IPS DF 6.9 (cell line): ENCODE data around the gene AAGAB.

Experiments used
- DNase-seq: peaks from one replicate; pipeline ENCODE4 v3.0.0-alpha.2; 2013; ENCODE audit warnings: low read depth, low spot score
- H3K27ac ChIP-seq: one replicate; pipeline ENCODE4 v1.5.1; 2013; ENCODE audit warnings: low read length, control low read depth
- H3K27me3 ChIP-seq: 2 replicates; pipeline ENCODE4 v1.6.1; 2013; ENCODE audit warnings: mild to moderate bottlenecking, low read length; ENCODE audit not compliant: control insufficient read depth, insufficient read depth
- H3K36me3 ChIP-seq: 2 replicates; pipeline ENCODE4 v1.6.1; 2013; ENCODE audit warnings: low read length; ENCODE audit not compliant: control insufficient read depth, insufficient read depth
- H3K4me1 ChIP-seq: 2 replicates; pipeline ENCODE4 v1.6.1; 2013; ENCODE audit warnings: low read length; ENCODE audit not compliant: control insufficient read depth, insufficient read depth
- H3K4me3 ChIP-seq: 2 replicates; pipeline ENCODE4 v1.5.1; 2013; ENCODE audit warnings: mild to moderate bottlenecking, low read length
- H3K9me3 ChIP-seq: 2 replicates; pipeline ENCODE4 v1.6.1; 2013; ENCODE audit warnings: low read length, inconsistent platforms; ENCODE audit not compliant: control insufficient read depth, insufficient read depth
- WGBS: extraction: QIAGEN DNeasy Blood & Tissue Kit; methylation state at CpG from one replicate; pipeline ENCODE4 v1.1.7; 2013; ENCODE audit warnings: mixed read lengths, missing lambda C conversion rate; ENCODE audit not compliant: insufficient read length, insufficient coverage; 5-methylcytosine and 5-hydroxymethylcytosine counted together

The AAGAB gene

DNA sequence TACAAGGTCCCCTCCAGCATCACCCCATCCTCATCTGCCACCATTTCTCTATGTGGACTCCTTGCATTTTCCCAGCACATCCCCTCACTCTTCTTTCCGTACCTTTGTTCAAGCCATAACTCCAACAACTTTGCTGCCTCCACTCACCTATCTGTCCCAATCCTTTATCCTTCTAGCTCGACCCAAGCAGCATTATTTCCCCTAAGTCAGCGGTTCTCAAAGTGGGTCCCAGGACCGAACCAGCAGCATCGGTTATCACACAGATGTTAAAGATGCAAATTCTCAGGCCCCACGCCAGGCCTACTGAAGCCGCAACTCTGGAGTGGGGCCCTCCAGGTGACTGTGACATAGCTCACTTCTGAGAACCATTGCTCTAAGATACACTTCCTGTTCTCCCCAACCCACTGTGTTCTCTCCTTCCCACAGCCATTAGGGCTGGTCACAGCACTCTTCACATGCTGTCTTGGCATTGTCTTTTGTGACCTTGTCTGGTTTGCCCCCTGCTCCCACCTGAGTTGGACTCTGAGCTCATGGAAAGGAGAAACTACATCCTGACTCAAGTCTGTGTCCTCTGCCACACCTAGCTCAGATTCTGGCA is 56.2 kb downstream of the AAGAB start:
- H3K27me3 ChIP-seq: no peaks in the 10 kb centered on the region
- no CpG with 5 or more reads among the region's 7 CpGs for WGBS
- peaks cover 3% of the 10 kb centered on the region; the same call in 1 of the 2 replicates for H3K4me1 ChIP-seq
- DNase-seq: no peak
- H3K9me3 ChIP-seq: no peaks in the 10 kb centered on the region
- no peak overlapping the region for H3K27ac ChIP-seq
- peaks cover 5% of the 10 kb centered on the region; the same call in 1 of the 2 replicates for H3K36me3 ChIP-seq
- H3K4me3 ChIP-seq: no peak overlapping the region

DNA sequence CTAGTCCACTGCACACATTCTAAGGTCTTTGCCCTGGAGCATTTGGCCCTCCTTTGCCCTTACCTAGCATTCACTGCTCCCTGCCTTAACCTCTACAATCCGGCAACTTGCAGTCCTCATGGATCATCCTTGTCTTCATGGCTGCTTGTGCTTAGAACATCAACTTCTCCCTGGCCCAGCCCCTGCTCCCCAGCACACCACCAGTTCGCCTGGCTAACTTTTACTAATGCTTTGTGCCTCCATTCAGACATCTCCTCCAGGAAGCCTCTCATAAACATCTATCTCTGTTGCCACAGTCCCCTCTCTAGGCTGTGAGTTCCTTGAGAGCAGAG is 57.1 kb downstream of the AAGAB start:
- Histone ChIP-seq H3K4me3 (no peak overlapping the region), H3K9me3 (no peaks in the 10 kb centered on the region), H3K36me3 (peaks cover 5% of the 10 kb centered on the region; the same call in 1 of the 2 replicates), H3K4me1 (peaks cover 3% of the 10 kb centered on the region; the same call in 1 of the 2 replicates), H3K27me3 (no peaks in the 10 kb centered on the region), H3K27ac (no peak overlapping the region)
- DNase-seq: no peak
- WGBS: no CpG with 5 or more reads among the region's 2 CpGs

DNA sequence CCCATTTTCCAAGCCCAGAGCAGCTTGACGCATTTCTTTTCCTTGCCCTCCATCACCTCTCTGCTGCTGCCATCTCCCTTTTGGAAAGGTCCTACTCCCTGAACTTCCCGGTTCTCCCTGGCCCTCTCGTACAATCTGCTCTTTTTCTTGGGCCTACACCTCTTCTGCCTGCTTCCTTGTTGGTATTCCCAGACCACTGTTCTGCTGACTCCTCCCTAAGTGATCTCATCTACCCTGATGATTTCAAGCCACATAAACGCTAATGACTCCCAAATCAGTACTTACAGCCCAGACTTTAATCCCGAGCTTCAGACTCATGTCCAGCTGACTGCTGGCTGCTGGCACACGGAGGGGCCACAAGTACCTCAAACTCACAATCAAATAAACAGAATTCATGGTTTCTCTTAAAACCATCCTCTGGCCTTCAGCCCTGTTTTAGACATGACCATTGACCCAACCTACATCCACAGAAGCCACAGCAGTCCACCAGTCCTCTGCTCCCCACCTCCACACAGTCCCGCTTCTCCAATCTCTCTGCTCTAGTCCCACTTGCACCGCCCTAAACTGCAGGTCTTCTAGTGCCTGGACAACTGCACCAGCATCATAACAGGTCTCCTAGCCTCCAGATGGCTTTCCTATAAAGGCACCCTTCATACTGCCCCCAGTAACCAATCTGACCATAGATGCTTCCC is 57.6 kb downstream of the AAGAB start:
- no peak for DNase-seq
- Histone ChIP-seq H3K4me1 (peaks cover 3% of the 10 kb centered on the region; the same call in 1 of the 2 replicates), H3K9me3 (no peaks in the 10 kb centered on the region), H3K4me3 (no peak overlapping the region), H3K27me3 (no peaks in the 10 kb centered on the region), H3K27ac (no peak overlapping the region), H3K36me3 (0 out of 2 replicates have a peak, but pooled peaks cover 3% of the 10 kb centered on the region)
- WGBS: no CpG with 5 or more reads among the region's 8 CpGs

DNA sequence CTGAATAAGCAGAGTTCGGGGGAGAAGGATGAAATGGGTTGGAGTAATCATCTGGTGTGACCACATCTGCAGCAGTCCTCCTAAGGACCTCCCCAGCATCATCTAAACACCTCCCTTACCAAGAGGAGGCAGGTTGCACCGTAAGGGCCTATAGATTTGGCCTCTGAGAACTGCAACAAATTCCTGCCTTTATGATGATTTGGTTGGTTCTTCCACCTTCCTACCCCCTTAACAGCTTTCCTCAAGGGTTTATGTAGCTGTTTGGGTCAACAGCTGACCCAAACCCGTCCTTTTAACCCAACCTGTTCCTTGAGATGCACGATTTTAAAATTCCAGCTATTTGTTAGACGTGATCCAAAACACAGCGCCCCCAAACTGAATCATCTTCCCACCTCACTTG is 58.2 kb downstream of the AAGAB start:
- whole genome bisulfite sequencing: no CpG with 5 or more reads among the region's 6 CpGs
- no peak overlapping the region for H3K4me3 ChIP-seq
- no peak overlapping the region for H3K27ac ChIP-seq
- H3K9me3 ChIP-seq: no peaks in the 10 kb centered on the region
- H3K4me1 ChIP-seq: peaks cover 3% of the 10 kb centered on the region; the same call in 1 of the 2 replicates
- 0 out of 2 replicates have a peak, but pooled peaks cover 3% of the 10 kb centered on the region for H3K36me3 ChIP-seq
- DNase-seq: no peak
- H3K27me3 ChIP-seq: no peaks in the 10 kb centered on the region

DNA sequence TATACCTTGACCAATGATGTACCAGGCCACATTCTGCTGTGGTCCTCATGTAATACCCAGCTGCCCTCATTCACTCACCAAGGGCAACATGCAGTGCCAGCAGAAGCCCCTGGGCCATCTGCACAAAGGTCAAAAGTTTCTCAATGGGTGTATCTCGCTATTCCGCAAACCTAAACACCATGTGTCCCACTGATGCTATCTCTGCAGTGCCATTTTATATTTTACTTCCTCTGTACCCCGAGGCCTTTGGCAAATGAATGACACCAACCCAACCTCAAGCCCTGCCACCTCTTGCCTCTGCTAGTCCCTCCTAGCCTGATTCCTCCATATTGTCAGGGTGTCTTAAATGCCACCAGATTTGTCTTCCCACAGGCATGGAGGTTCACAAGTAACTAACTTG is 59.2 kb downstream of the AAGAB start:
- no peak overlapping the region for H3K4me3 ChIP-seq
- no CpG with 5 or more reads among the region's 3 CpGs for WGBS
- H3K27me3 ChIP-seq: no peaks in the 10 kb centered on the region
- 0 out of 2 replicates have a peak, but pooled peaks cover 3% of the 10 kb centered on the region for H3K36me3 ChIP-seq
- H3K27ac ChIP-seq: no peak overlapping the region
- peaks cover 3% of the 10 kb centered on the region; the same call in 1 of the 2 replicates for H3K4me1 ChIP-seq
- DNase-seq: no peak
- no peaks in the 10 kb centered on the region for H3K9me3 ChIP-seq

DNA sequence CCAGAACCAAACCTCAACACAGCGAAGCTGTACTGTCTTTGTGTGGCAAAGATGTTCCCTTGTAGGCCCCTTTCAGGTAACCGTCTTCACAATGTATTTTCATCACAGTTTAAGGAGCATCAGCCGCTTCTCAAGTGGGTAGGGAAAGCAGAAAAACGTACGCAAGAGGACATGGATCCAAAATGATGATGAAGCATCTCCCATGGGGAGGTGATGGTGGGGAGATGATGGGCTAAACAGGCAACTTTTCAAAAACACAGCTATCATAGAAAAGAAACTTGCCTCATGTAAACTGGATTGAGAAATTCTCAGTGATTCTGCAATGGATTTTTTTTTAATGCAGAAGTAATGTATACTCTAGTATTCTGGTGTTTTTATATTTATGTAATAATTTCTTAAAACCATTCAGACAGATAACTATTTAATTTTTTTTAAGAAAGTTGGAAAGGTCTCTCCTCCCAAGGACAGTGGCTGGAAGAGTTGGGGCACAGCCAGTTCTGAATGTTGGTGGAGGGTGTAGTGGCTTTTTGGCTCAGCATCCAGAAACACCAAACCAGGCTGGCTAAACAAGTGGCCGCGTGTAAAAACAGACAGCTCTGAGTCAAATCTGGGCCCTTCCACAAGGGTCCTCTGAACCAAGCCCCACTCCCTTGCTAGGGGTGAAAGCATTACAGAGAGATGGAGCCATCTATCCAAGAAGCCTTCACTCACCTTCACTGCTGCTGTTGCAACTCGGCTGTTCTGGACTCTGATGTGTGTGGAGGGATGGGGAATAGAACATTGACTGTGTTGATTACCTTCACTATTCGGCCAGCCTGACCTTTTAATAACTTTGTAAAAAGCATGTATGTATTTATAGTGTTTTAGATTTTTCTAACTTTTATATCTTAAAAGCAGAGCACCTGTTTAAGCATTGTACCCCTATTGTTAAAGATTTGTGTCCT is 60.0 kb downstream of the AAGAB start:
- Histone ChIP-seq H3K36me3 (0 out of 2 replicates have a peak, but pooled peaks cover under 1% of the 10 kb centered on the region), H3K4me3 (no peak overlapping the region), H3K9me3 (no peaks in the 10 kb centered on the region), H3K27me3 (no peaks in the 10 kb centered on the region), H3K4me1 (no peaks in the 10 kb centered on the region), H3K27ac (no peak overlapping the region)
- no CpG with 5 or more reads among the region's 9 CpGs for WGBS
- DNase-seq: no peak

DNA sequence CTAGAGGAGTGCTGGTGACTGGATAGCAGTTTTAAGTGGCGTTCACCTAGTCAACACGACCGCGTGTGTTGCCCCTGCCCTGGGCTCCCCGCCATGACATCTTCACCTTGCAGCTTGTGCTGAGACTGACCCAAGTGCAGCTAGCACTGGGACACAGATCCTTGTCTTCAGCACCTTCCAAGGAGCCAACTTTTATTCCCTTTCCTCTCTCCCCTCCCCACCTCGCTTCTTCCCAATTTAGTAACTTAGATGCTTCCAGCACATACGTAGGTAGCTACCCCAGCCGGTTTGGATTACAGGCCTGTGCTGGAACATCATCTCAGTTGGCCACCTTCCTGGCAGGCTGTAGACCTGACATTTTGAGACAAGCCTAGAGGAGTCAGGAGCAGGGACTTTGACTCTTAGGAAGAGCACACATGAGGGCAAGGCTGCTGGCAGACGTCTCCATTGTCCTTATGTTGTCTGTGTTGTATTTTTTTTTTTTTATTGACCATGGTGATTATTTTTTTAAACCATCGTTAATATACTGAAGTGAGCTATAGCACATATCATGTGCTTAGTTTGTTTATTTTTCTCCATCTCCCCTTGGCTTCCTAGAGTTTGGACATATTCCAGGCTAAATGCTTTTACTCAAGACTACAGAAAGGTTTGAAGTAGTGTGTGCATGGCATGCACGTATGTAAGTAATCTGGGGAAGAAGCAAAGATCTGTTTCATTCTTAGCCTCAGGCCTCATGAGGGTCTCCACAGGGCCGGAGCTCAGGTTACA is 61.1 kb downstream of the AAGAB start:
- no peak for DNase-seq
- WGBS: no CpG with 5 or more reads among the region's 12 CpGs
- Histone ChIP-seq H3K4me3 (no peak overlapping the region), H3K27me3 (no peaks in the 10 kb centered on the region), H3K36me3 (peaks cover 4% of the 10 kb centered on the region; the same call in 1 of the 2 replicates), H3K9me3 (no peaks in the 10 kb centered on the region), H3K4me1 (no peaks in the 10 kb centered on the region), H3K27ac (no peak overlapping the region)

DNA sequence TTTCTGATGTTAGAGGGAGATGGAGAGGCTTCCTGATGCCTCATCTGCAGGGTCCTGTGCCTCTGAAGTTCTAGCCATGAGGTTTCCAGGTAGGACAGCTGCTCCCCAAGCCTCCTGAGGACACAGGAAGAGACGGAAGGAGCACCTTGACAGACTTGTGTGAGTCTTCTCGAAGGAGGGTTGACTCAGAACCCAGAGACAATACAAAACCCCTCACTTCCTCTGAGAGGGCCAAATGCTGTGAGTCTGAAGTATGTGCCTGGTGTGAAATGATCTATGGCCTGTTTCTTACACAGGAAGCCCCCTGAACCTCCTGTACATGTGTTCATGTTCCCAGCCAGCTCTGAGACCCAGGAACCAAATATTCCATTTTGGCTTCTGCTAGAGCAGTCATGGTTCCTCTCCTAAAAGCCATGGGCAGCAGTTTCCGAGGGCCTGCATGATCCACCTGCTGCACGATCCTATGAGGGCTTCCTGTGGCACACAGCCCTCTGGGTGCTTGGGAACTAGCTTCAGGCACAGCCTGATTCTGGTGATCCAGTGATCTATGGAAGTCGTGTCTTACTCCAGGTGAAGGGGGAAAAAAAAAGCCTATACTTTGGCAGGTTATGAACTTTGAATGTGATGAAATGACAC is 62.2 kb downstream of the AAGAB start:
- Histone ChIP-seq H3K9me3 (no peaks in the 10 kb centered on the region), H3K27me3 (no peaks in the 10 kb centered on the region), H3K4me3 (no peak overlapping the region), H3K4me1 (no peaks in the 10 kb centered on the region), H3K36me3 (peaks cover 7% of the 10 kb centered on the region; the same call in 1 of the 2 replicates), H3K27ac (no peak overlapping the region)
- WGBS: no CpG with 5 or more reads among the region's 5 CpGs
- no peak for DNase-seq

DNA sequence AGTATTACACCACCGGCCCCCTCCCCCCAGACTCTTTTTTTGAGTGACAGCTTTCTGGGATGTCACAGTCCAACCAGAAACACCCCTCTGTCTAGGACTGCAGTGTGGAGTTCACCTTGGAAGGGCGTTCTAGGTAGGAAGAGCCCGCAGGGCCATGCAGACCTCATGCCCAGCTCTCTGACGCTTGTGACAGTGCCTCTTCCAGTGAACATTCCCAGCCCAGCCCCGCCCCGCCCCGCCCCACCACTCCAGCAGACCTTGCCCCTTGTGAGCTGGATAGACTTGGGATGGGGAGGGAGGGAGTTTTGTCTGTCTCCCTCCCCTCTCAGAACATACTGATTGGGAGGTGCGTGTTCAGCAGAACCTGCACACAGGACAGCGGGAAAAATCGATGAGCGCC is 63.6 kb downstream of the AAGAB start:
- no peaks in the 10 kb centered on the region for H3K27me3 ChIP-seq
- H3K9me3 ChIP-seq: no peaks in the 10 kb centered on the region
- no peak for DNase-seq
- WGBS: no CpG with 5 or more reads among the region's 11 CpGs
- peaks cover 7% of the 10 kb centered on the region; the same call in 1 of the 2 replicates for H3K36me3 ChIP-seq
- no peak overlapping the region for H3K4me3 ChIP-seq
- H3K4me1 ChIP-seq: no peaks in the 10 kb centered on the region
- no peak overlapping the region for H3K27ac ChIP-seq
